Neural cell (in vitro differentiated cells): ENCODE results near the gene HES3. TPM values are rescaled to one million over a fixed set of nuclear protein-coding genes. Genes with fewer than 3 reads are reported as not detected.
A peak's percentile ranks its signal among the peaks of the same experiment; 100 is the strongest.

Experiments used
- H2AFZ ChIP-seq: fragments of 200-600, 300-800 bp; sonication (generic), shearing (Covaris generic); 2 replicates; pipeline ENCODE4 v1.6.0; 2014; ENCODE audit warnings: low read depth, mild to moderate bottlenecking, antibody characterized with exemption, low read length, moderate library complexity
- H3F3A ChIP-seq: fragments of 200-600 bp; shearing (Covaris generic); 2 replicates; pipeline ENCODE4 v1.6.1; 2016; ENCODE audit warnings: mild to moderate bottlenecking, moderate library complexity, mixed read lengths, antibody characterized with exemption, low read length; ENCODE audit not compliant: insufficient read depth, poor library complexity, severe bottlenecking
- H3K27ac ChIP-seq: fragments of 200-600, 300-800 bp; sonication (generic), shearing (Covaris generic); 2 replicates; pipeline ENCODE4 v1.5.1; 2014; ENCODE audit warnings: mild to moderate bottlenecking, low read length, moderate library complexity
- H3K27me3 ChIP-seq: fragments of 300-800, 200-600 bp; sonication (generic), shearing (Covaris generic); 2 replicates; pipeline ENCODE4 v1.6.0; 2014; ENCODE audit warnings: mild to moderate bottlenecking, low read depth, low read length, moderate library complexity; ENCODE audit not compliant: insufficient read depth
- H3K36me3 ChIP-seq: fragments of 300-800, 200-600 bp; sonication (generic), shearing (Covaris generic); 2 replicates; pipeline ENCODE4 v1.5.1; 2014; ENCODE audit warnings: mild to moderate bottlenecking, antibody characterized with exemption, low read length, moderate library complexity; ENCODE audit not compliant: insufficient read depth
- H3K4me2 ChIP-seq: fragments of 300-800, 200-600 bp; sonication (generic), shearing (Covaris generic); 2 replicates; pipeline ENCODE4 v1.6.0; 2014; ENCODE audit warnings: mild to moderate bottlenecking, low read length
- H3K4me3 ChIP-seq: fragments of 300-800, 200-600 bp; sonication (generic), shearing (Covaris generic); 2 replicates; pipeline ENCODE4 v1.5.1; 2014; ENCODE audit warnings: mild to moderate bottlenecking, low read length, moderate library complexity
- H3K79me2 ChIP-seq: fragments of 200-600 bp; shearing (Covaris generic); replicated peaks from 2 replicates; pipeline ENCODE4 v1.6.0; 2014; ENCODE audit warnings: mild to moderate bottlenecking, low read length, moderate library complexity; ENCODE audit not compliant: insufficient read depth
- H3K9ac ChIP-seq: fragments of 300-800, 200-600 bp; sonication (generic), shearing (Covaris generic); 2 replicates; pipeline ENCODE4 v1.6.1; 2016; ENCODE audit warnings: mild to moderate bottlenecking, low read length, mixed read lengths
- H3K9me2 ChIP-seq: fragments of 200-600 bp; shearing (Covaris generic); 2 replicates; pipeline ENCODE4 v1.6.1; 2016; ENCODE audit warnings: mild to moderate bottlenecking, low read length, mixed read lengths; ENCODE audit not compliant: insufficient read depth
- H3K9me3 ChIP-seq: fragments of 200-600, 300-800 bp; sonication (generic), shearing (Covaris generic); 2 replicates; pipeline ENCODE4 v1.6.1; 2016; ENCODE audit warnings: mild to moderate bottlenecking, mixed run types, low read length, moderate library complexity, mixed read lengths
- H4K20me1 ChIP-seq: fragments of 200-600 bp; shearing (Covaris generic); 2 replicates; pipeline ENCODE4 v1.6.1; 2016; ENCODE audit warnings: mild to moderate bottlenecking, mixed run types; ENCODE audit not compliant: insufficient read depth
- CTCF ChIP-seq: fragments of 450-650 bp; IDR thresholded peaks from 2 replicates; pipeline ENCODE4 v1.5.1; 2014; ENCODE audit warnings: antibody characterized with exemption, mild to moderate bottlenecking, moderate library complexity; ENCODE audit not compliant: poor library complexity, severe bottlenecking
- EP300 ChIP-seq: fragments of 450-650 bp; conservative IDR thresholded peaks from 2 replicates; pipeline ENCODE4 v1.6.1; 2014; ENCODE audit warnings: antibody characterized with exemption, mild to moderate bottlenecking, moderate library complexity; ENCODE audit not compliant: poor library complexity, severe bottlenecking
- EZH2 ChIP-seq: fragments of 200-600, 300-800 bp; shearing (Covaris generic), sonication (generic); IDR thresholded peaks from 2 replicates; pipeline ENCODE4 v1.6.1; 2014; ENCODE audit warnings: antibody characterized with exemption, low read length, borderline replicate concordance, mild to moderate bottlenecking; ENCODE audit not compliant: insufficient read depth, poor library complexity, severe bottlenecking
- MXI1 ChIP-seq: fragments of 450-650 bp; conservative IDR thresholded peaks from 2 replicates; pipeline ENCODE4 v1.6.1; 2014; ENCODE audit warnings: antibody characterized with exemption, mild to moderate bottlenecking; ENCODE audit not compliant: poor library complexity, severe bottlenecking
- POLR2AphosphoS5 ChIP-seq: IDR thresholded peaks from 2 replicates; pipeline ENCODE4 v1.6.1; 2012
- RAD21 ChIP-seq: fragments of 450-650 bp; conservative IDR thresholded peaks from 2 replicates; pipeline ENCODE4 v1.6.1; 2014; ENCODE audit warnings: antibody characterized with exemption, mild to moderate bottlenecking, moderate library complexity
- REST ChIP-seq: IDR thresholded peaks from 2 replicates; pipeline ENCODE4 v1.6.1; 2012; ENCODE audit warnings: borderline replicate concordance
- SMC3 ChIP-seq: fragments of 450-650 bp; conservative IDR thresholded peaks from 2 replicates; pipeline ENCODE4 v1.6.1; 2014; ENCODE audit warnings: antibody characterized with exemption, mild to moderate bottlenecking, moderate library complexity; ENCODE audit not compliant: poor library complexity
- TAF1 ChIP-seq: IDR thresholded peaks from 2 replicates; pipeline ENCODE4 v1.6.1; 2012; ENCODE audit warnings: low read depth
- polyA plus RNA-seq: library from polyadenylated mRNA; depleted of rRNA; stranded (reverse); fragments of >200 nt; gene quantifications from 2 replicates; pipeline ENCODE4 v1.2.3, GENCODE V29; 2014

HES3 gene
- polyA plus RNA-seq, 1 donor from 2014 or later: not detected

GRCh38 chr1:6259491-6260362 lies 15.7 kb downstream of the HES3 start:
- peak; percentile 36 for TF ChIP-seq SMC3
- no peak for TF ChIP-seq EZH2
- peak; percentile 67 for TF ChIP-seq MXI1
- peak; percentile 65 for TF ChIP-seq POLR2AphosphoS5
- no peak for TF ChIP-seq CTCF
- TF ChIP-seq REST: no peak
- peak; percentile 22 for TF ChIP-seq RAD21
- no peak for TF ChIP-seq EP300
- peak; percentile 65 for TF ChIP-seq TAF1
- no peaks in the 10 kb centered on the region for H4K20me1 ChIP-seq
- no peaks in the 10 kb centered on the region for H3K9me3 ChIP-seq
- no peak overlapping the region for H2AFZ ChIP-seq
- peak overlapping the region; percentile 58 for H3K27ac ChIP-seq
- no peaks in the 10 kb centered on the region for H3K36me3 ChIP-seq
- no peaks in the 10 kb centered on the region for H3K27me3 ChIP-seq
- H3K9ac ChIP-seq: peak overlapping the region; percentile 83
- H3K79me2 ChIP-seq: peaks cover 6% of the 10 kb centered on the region
- H3F3A ChIP-seq: no peaks in the 10 kb centered on the region
- H3K4me3 ChIP-seq: peak overlapping the region; percentile 92
- H3K4me2 ChIP-seq: peak overlapping the region; percentile 1
- no peaks in the 10 kb centered on the region for H3K9me2 ChIP-seq

GRCh38 chr1:6260433-6260934 lies 16.5 kb downstream of the HES3 start:
- Histone ChIP-seq H3K9ac (peak overlapping the region; percentile 83), H3K27ac (peak overlapping the region; percentile 58), H3K4me3 (peak overlapping the region; percentile 92), H3K9me3 (no peaks in the 10 kb centered on the region), H2AFZ (no peak overlapping the region), H3K4me2 (no peak overlapping the region), H3K9me2 (no peaks in the 10 kb centered on the region), H3K36me3 (no peaks in the 10 kb centered on the region), H3K27me3 (no peaks in the 10 kb centered on the region), H3F3A (no peaks in the 10 kb centered on the region), H3K79me2 (peaks cover 6% of the 10 kb centered on the region), H4K20me1 (no peaks in the 10 kb centered on the region)
- TF ChIP-seq POLR2AphosphoS5: no peak
- no peak for TF ChIP-seq RAD21
- TF ChIP-seq EP300: no peak
- no peak for TF ChIP-seq TAF1
- no peak for TF ChIP-seq MXI1
